GM12892 (cell line): ENCODE results near the gene HSPA12A.

Source experiments
- POLR2A ChIP-seq: IDR thresholded peaks from 2 replicates; pipeline ENCODE4 v1.6.1; 2011; ENCODE audit warnings: low read depth, low read length, control low read depth
- TAF1 ChIP-seq: IDR thresholded peaks from 2 replicates; pipeline ENCODE4 v1.6.1; 2011; ENCODE audit warnings: low read depth, mild to moderate bottlenecking, control low read depth, low read length, borderline replicate concordance

- no peak for TF ChIP-seq POLR2A
- no peak for TF ChIP-seq TAF1
Measured at GRCh38 chr10:116668446-116668845, 73.9 kb downstream of the HSPA12A start.
